GM18909 (cell line): Measurements from ENCODE around the gene ILDR1.
"Not testable (repeated sequence)": the region's sequence is repeated elsewhere in the genome, so short reads cannot be mapped to it uniquely, and the experiment has no call there.

Experiments
- ATAC-seq: cut with Tn5 transposase; IDR thresholded peaks from one replicate; pipeline ENCODE4 v1.9.1; 2021; ENCODE audit warnings: mild to moderate bottlenecking; ENCODE audit not compliant: unreplicated experiment, poor library complexity

The ILDR1 gene

DNA sequence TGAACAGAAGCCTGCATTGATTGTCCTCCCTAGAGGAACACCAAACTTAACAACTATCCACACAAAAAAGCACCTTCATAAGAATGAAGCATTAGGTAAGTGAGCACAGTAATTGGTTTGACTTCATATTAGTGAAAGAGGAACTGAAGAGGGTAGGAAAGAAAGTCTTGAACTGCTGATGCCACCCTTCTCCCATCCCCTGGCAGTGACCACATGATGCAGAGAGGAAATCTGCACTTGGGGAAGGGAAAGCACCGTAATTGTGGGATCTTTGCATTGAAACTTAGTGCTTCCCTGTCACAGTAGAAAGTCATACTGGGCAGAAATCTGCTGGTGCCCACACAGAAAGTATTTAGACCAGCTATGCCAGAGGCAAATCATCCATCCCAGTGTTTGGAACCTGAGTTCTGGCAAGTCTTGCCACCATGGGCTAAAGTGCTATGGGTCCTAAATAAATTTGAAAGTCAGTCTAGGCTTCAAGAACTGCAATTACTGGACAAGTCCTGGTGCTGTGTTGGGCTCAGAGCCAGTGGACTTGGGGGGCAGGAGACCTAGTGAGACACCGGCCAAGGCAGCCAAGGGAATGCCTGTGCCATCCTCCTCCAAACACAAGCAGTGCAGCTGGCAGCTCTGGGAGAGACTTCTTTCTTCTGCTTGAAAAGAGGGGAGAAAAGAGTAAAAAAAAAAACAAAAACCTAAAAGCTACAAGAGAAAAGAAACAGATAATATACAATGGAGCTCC is 64.2 kb downstream of the ILDR1 start:
- peak; percentile 86 for ATAC-seq

DNA sequence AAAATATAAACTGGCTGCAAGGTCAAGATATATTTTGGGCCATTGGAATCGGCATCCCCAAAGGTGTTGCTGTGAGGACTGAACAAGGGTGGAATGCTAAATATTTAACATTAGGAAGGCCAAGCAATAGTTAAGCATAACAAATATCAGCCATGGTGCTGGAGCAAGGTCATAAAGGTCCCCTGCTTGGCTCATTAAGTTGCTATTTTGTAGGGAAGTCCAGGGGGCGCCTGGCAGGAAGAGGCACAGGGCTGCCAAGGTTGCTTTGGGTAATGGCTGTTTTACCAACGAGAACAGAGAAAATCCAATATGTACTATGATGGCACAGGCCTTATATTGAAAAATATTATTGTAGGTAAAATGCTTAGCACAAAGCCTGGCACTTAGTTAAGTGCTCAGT is 65.7 kb downstream of the ILDR1 start:
- no peak for ATAC-seq

DNA sequence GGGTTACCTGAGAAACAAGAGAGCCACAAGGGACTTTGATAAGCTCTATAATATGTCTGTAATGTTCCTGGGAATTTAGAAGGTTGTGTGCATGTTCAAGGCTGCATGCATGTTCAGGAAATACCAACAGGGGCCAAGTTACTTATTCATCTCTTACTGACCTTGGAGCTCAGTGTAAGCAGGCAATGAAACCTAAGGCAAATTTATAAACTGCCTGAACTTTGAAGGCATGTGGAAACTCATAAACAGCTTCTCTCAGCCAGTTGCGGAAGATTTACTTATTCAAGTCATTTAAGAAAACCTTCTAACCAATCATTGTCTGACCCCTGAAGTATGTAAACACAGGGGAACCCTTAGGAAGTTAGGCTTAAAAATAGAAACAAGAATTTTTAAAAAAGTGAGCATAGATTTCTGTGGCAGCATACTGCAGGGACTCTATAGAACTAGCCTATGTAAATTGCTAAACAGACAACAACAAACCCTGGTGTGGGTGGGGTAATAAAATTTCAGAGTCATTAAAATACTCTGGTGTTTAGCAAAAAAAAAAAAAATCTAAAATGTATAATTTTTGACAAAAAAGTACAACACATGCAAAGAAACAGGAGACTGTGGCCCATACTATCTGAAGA is 70.6 kb downstream of the ILDR1 start:
- ATAC-seq = no peak

DNA sequence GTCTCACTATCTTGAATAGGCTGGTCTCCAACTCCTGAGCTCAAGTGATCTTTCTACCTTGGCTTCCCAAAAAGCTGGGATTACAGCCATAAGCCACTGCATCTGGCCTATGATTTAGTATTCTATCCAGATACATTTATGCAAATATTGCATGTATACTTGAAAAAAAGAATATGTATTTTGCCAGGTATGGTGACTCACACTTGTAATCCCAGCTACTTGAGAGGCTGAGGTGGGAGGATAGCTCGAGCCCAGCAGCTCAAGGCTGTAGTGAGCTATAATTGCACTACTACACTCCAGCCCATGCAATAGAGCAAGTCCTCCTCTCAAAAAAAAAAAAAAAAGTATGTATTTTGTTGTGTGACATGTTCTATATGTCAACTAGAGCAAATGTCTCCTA is 73.4 kb downstream of the ILDR1 start:
- ATAC-seq = no peak

DNA sequence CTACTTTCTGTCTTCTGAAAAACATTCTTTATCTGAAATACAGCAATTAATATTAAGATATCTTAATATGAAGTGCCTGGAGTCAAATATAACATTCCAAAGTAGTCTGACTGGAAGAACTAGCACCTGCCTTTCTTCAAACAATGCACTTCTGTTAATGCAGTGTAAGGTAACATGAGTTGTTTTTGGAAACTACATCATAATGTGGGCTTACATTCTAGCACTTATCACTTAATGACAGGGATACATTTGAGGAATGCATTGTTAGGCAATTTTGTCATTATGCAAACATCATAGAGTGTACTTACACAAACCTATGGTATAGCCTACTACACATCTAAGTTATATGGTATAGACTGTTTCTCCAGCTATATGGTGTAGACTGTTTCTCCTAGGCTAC is 78.6 kb downstream of the ILDR1 start:
- ATAC-seq = no peak

DNA sequence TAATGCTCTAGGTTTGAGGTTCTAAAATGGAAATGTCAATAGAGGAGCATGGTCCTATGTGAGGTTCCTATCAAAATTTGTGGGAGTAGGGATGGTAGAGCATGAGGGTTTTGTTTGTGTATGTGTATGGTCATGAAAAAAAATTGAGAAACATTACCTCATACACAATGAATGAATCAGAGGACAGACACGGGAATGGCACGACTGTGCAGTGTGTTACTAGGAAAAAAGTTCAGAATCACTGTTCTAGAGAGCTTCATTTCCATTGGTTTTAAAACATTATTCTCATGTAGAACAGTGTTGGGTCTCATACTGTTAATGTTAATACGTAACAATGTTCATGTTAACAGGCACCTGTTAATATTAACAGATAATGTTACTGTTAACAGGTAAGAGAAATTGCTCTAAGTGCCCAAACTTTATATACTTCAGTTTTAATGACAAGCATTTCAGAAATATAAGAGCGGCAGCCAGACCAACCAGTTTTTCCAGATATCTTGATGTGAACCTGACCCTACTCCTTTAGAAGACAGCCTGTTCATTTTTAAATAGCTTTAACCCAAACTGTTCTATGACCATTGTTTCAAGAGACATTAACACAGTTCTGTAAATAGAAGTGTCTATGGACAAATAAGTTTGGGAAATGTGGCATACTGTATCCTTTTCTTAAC is 79.8 kb downstream of the ILDR1 start:
- no peak for ATAC-seq

DNA sequence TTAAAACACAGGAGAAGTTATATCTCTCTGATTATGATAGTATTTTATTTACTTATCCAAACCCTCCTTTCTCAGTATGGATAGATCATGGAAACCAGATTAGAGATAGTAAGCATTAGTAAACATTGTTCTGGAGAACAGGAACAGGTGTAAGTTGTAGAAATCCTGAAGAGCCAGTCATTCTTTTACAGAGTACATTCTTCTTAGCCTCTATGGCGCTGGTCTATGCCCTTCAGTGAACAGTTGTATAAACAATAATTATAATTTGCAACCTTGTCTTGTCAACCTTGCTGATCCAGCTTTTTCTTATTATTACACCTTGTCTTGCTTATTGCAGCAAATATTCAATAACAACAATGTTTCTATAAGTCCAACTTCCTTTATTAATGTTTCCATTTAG is 80.5 kb downstream of the ILDR1 start:
- no peak for ATAC-seq

DNA sequence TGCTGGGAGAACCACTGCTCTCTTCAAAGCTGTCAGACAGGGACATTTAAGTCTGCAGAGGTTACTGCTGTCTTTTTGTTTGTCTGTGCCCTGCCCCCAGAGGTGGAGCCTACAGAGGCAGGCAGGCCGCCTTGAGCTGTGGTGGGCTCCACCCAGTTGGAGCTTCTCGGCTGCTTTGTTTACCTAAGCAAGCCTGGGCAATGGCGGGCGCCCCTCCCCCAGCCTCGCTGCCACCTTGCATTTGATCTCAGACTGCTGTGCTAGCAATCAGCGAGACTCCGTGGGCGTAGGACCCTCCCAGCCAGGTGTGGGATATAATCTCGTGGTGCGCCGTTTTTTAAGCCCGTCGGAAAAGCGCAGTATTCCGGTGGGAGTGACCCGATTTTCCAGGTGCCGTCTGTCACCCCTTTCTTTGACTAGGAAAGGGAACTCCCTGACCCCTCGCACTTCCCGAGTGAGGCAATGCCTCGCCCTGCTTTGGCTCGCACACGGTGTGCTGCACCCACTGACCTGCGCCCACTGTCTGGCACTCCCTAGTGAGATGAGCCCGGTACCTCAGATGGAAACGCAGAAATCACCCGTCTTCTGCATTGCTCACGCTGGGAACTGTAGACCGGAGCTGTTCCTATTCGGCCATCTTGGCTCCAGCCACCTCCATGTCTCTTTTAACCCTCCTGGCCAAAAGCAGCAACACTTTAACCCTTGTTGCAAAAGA is 83.7 kb downstream of the ILDR1 start:
- not testable (repeated sequence) for ATAC-seq
